Stimulated activated CD4-positive, alpha-beta T cell treated with anti-CD3 and anti-CD28 coated beads, Interleukin-1b, Interleukin-23, amount 100 ng/mL, for 4 hours (primary cell): ENCODE measurements around the gene AP3S2.
"Not testable (repeated sequence)": the region's sequence is repeated elsewhere in the genome, so short reads cannot be mapped to it uniquely, and the experiment has no call there.

Experiments used
- DNase-seq, 2 donors: peaks; one replicate each; pipeline ENCODE4 v3.0.0-alpha.2; 2020; ENCODE audit warnings: low read depth in 2 of 2

Gene AP3S2

DNA sequence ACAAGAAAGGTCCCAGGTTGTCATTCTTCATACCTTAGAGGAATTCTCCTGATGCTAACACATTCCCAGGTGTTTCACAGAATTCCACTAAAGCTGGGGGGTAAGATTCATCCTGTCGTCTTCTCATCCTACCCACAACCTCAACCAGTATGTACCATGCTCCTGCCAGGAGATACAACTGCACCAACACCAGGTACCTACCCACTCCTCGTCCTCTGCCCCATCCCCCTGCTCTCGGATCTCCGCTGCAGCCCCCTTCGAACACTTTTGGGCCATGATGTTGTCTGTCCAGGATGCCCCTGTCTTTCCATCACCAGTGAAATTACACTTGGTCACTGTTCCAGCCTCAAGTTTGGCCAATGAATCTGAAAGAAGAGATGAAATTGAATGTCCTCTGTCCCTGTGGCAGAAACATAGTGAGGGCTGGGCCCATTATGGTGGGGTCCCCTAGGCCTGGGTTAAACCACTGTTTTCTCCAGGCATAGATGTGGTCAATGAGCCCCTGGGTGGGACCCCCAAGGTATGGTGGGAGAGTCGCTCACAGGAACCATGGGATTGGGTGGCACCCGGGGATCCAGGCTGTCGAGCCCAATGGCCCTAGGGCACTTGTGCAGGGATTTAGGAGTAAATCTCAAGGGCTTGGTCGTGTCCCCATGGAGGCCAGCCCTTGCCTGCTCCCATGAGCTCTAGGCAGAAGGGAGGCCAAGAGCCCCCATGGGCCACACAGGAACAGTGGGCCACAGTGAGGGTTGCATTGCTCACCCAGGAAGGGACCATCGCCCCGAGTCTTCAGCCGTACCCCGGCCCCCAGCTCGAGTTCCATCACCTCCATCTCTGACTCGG lies 9.4 kb upstream of the AP3S2 start:
- no peak for DNase-seq

DNA sequence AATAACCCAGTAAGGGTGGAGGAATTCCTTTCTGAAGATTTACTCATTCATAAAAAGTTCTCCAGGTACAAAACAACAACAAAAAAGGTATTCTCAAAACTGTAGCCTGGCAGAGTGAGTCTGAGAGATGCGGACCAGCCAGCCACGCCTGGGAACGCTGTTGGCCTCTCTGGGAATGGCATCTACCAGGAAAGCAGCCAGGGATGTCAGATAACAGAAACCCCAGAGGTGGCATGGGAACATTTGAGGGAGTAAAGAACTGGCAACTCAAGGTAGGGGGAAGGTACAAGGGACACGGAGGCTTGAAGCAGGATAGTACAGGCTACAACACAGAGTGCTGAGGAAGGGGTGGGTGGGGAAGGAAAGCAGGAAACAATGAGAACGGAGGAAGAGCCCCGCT lies 7.1 kb upstream of the AP3S2 start:
- no peak for DNase-seq

DNA sequence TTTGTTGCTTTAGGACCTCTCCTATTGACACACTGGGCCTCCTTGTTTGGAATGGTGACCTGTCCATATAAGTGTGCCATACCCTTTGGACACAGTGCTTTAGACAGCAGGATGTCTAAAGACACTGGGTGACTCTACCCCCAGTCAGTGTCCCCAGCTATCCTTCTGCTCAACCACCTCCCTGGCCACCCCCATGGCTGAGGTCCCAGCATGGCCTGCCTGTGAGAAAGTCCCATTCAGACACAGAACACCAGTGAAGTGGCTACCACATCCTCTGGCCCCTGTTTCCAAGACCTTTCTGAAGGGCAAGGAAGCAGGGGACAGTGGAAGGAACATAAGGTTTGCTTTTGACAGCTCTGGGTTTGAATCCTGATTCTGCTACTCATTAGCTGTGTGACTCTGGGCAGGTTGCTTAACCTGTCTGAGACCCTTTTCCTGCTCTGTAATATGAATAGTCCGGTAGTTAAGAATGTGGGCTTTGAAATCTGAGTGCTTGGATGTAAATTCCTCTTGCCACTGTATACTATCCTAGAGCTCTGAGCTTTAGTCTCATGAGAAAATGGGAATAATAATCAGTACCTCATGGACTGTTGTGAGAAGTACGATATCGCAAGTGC lies 6.3 kb upstream of the AP3S2 start:
- no peak for DNase-seq

DNA sequence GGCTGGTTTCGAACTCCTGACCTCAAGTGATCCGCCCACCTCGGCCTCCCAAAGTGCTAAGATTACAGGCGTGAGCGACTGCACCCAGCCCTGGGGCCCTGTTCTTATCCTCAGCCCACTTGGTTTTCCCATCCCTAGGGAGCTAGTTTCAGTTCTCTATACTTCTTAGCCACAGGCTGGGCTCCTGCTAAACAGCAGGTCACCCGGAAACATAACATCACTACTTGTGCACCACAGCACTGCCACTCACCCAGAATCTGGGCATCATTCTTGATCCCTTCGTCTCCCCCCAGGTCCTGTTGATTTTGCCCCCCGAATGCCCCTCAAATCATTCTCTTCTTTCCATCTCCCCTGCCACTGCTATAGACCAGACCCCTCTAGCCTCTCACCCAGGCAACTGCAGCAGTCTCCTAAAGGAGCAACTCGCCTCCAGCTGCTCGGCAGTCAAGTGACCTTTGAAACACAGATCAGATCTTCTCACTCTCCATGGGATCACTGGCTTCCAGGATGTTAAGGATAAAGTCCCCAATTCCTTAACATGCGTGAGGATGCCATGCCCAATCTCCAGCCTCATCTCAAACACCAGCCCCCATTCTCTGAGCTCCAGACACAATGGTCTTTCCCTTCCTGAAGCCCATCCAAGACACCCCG lies 5.6 kb upstream of the AP3S2 start:
- no peak for DNase-seq

DNA sequence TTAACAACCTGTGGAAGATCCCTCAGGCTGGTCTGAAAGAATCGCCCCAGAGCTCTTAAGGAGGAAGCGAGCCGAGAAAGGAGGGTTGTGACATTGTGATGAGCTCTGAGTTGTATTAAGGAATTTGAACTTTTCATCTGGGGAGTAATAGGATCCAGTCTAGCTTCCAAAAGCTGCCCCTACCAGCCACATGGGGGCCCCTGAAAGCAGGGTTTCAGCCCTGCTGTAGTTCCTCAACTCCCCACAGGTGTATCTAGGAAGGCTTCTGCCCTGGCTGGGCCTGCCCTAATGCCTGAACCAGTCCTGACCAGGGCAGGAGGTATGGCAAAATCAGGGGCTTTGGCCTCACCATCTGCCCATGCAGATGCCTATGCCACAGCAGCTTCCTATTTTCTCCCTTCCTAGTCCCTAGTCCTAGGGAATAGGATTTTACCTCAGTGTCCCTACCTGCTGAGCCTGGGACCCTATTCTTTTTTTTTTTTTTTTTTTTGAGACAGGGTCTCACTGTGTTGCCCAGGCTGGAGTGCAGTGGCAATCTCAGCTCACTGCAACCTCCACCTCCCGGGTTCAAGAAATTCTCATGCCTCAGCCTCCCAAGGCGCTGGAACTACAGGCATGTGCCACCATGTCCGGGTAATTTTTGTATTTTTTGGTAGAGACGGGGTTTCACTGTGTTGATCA lies 5.0 kb upstream of the AP3S2 start:
- peak; percentile 12 to 22 for DNase-seq

DNA sequence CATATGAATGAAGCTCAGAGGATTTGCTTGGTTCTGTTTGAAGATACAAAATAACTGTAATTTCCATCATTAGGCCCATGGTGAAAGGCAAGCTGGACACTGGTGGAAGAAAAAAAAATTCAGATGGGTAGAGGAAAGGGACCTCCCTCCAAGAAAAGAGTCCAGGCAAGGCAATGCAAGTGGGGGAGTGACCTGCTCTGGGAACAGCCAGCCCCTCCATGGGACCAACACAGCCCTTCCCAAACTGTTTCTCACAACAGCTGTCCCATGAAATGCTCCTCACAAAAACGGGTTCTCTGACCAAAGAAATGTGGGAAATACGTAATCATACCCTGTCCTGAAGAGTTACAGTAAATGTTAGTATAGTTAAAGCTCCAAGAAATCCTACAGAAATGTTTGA lies 4.4 kb upstream of the AP3S2 start:
- DNase-seq, result no peak

DNA sequence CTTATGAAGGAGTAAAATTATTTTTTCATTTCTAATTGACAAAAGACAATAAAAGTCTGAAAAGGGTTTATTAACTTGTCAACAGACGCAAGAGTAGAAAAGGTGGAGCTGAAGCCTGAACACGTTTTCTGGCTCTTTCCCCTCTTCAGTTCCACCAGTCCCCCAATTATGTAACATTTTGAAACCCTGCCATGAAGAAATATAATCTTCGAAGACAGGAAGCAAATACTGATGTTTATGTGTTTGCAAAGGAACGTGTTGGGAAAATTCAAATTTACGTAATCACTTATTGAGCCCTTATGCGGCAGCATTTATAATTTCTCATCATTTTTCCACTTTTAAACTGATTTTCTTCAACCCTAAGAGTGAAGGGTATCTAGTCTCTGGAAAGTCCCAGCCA lies 767 bp downstream of the AP3S2 start:
- no peak for DNase-seq

DNA sequence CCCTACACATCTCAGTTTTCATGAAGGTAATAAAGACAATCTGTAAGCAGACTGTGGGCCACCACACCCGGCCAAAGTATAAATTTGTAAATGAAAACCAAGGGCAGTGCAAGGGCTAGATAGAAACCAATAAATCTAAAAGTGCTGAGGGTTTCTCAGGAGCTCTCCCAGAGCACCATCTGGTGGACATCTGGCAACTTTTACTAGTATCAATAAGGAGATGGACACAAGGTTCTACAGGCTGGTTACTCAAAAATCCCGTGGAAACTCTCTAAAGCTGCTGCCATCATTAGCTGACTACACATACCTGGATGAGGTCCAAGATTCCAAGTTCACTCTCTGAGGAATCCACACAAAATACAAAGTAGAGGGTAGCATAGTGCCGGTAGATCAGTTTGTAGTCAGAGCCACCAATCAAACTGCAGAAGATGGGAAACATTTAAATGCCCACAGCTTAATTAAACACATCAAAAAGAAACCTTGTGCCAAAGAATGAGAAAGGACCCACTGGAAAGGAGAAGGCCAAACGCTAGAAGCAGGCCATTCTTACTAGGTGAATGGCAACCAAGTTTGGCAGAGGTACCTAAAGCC lies 5.5 kb downstream of the AP3S2 start:
- no peak for DNase-seq

DNA sequence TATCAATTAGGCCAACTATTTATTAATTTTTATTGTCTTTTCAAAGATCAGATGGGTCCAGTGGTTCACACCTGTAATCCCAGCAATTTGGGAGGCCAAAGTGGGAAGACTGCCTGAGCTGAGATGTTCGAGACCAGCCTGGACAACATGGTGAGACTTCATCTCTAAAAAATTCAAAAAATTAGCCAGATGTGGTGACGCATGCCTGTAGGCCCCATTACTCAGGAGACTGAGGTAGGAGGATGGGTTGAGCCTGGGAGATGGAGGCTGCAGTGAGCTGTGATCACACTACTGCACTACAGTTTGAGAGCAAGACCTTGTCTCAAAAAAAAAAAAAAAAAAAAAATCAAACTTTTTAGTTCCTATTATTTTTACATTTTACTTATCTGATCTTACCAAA lies 8.2 kb downstream of the AP3S2 start:
- no peak for DNase-seq

DNA sequence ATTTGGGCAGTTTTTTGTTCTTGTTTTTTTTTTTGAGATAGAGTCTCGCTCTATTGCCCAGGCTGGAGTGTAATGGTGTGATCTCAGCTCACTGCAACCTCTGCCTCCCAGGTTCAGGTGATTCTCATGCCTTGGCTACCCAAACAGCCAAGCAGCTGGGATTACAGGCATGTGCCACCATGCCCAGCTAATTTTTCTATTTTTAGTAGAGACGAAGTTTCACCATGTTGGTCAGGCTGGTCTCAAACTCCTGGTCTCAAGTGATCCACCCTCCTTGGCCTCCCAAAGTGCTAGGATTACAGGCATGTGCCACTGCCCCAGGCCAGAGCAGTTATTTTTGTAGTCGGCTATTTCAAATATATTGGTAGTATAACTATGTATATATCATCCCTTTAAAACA lies 8.6 kb downstream of the AP3S2 start:
- not testable (repeated sequence) for DNase-seq

DNA sequence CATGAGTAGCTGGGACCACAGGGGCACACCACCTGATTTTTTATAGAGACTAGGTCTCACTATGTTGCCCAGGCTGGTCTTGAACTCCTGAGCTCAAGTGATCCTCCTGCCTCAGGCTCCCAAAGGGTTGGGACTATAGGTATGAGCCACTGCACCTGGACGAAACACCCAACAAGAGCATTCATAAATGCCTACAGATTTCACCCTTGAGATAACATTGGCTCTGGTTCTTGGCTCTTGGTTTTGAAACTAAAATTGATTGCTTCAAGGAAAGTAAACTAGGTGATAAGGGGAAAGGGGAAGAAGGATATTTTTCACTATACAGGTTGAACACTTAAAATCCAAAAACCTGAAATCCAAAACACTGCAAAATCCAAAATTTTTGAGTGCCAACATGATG lies 10.3 kb downstream of the AP3S2 start:
- no peak for DNase-seq

DNA sequence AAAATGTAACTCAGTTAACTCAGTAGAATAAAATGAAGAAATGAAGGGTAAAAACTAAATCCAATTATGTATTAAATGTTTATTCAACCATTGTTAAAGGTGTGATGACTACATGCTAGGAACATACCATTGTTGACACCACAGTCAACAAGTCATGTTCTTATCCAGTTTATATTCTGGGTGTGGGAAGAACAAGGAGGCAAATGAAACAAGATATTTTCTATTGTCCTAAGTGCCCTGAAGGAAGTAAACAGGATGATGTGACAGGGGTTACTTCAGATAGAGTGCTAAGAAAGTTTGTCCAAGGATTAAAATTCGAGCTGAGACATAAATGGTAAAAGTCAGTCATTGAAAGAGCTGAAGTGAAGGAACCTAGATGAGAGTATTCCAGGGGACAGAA lies 13.1 kb downstream of the AP3S2 start:
- no peak for DNase-seq

DNA sequence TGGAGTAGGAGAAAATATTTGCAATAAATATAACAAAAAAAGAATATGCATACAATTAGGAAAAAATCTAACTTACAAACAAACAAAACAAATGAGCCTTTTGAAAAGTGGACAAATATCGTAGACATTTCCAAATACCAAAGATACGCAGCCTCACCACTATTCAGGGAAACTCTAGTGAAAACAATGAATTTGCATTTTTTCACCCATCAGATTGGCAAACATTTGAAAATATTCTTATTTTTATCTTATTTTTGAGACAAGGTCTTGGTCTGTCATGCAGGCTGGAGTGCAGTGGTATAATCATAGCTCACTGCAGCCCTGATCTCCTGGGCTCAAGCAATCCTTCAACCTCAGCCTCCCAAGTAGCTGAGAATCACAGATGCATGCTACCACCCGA lies 15.5 kb downstream of the AP3S2 start:
- DNase-seq, result no peak

DNA sequence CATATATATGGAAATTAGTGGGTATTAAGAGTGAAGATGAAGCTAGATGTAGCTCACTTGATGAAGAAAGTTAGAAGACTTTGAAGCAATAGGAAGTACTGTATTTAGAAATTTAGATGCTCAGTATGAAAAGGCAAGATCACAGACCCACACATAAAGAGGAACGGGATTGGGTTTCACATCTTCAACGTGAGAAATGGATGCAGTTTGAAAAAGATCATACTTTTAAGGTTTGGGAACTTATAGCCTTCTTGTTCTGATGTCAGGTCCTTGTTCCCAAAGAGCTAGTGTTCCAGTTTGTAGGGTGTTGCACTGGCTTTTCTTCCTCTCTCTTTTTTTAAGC lies 16.7 kb downstream of the AP3S2 start:
- DNase-seq, result no peak

DNA sequence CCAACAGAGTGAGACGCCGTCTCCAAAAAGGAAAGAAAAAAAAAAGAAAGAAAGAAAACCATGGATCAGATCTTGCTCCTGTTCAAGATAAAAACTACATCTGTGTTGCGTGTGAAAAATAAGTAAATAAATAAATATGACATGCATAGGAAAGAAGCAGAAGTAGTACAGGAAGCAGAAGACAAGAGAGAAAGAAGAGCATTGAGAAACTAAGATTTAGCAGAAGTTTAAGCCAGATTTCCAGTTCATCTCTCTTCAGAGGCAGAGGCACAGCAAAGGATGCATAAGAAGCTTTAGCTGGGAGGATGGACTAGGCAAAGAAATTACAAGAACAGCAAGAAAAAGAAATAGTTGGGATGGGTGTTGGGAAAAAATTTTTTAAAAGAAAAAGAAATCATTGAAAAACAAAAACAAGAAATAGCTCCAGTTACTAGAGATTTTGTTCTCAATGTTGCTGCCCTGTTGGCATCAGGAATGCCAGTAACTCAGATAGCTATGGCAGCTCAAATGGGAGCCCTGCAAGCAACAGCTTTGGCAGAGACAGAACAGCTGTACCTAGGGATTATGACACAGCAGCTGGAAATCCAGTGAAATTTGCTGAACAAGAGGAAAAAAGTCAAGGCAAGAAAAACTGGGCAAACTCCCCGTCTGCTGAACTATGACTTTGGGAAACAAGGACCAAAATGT lies 17.3 kb downstream of the AP3S2 start:
- no peak for DNase-seq

DNA sequence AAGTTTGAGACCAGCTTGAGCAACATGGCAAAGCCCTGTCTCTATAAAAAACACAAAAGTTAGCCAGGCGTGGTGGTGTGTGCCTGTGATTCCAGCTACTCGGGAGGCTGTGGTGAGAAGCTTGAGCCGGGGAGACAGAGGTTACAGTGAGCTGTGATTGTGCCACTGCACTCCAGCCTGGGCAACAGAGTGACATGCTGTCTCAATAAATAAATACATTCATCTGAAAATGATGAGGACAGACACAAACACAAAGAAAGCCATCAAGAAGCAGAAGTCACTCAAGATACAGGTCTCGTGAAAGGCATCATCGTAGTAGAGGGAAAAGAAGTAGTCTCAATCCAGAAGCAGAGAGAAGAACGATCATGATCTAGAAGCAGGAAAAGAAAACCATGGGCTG lies 18.1 kb downstream of the AP3S2 start:
- DNase-seq, result no peak

DNA sequence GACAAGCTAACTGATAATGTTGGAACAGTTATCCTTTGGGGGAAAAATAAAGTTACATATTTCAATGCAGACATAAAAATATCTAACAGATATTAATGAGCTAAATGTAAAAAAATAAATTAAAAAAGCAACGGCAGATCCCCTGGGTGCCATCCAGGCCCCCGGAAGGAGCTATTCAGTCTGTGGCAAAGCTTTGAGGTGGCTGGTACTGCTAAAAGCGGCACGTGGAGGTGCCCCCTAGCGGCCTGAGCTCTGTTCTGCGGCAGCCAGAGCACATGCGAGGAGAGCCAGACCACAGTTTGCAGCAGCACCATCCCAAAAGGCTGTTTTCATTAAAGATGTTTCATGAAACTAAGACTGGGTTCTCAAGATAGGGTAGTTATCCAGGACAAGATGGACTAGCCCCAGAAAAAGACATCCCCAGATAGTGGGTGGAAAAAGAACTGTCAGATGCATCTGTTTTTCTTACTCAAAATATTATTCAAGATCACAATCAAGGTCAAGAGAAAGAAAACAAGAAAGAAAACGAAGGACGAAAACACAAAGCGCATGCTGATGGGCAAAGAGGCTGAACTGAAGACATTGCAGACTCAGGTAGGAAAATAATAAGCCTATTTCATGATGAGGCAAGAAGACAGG lies 18.7 kb downstream of the AP3S2 start:
- DNase-seq, result peak; percentile 68 to 75

DNA sequence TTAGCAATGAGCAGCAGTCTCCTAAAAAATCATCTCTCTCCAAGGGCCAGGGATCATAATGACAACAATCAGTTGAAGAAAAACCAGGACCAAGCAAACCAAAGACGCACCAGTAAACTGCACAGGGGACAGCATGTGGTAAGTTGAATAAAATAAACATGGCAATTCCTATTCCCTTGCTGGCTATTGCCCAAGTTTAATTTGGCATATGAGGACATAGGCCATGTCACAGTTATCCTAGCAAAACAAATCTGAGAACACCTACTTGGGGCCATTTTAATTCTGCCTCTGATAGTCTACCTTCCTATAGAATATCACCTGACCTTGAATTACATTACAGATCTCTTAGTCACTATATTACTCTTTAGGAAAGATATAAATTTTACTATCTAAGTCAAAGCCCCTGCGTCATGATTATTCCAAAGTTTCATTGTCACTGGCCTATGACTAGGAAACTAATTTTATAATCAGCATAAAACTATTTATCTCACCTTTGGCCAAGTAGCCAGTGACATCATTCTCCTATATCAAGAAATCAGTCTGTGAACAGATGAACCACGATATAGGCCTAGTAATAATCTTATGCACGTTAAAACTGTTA lies 23.0 kb downstream of the AP3S2 start:
- DNase-seq, result no peak

DNA sequence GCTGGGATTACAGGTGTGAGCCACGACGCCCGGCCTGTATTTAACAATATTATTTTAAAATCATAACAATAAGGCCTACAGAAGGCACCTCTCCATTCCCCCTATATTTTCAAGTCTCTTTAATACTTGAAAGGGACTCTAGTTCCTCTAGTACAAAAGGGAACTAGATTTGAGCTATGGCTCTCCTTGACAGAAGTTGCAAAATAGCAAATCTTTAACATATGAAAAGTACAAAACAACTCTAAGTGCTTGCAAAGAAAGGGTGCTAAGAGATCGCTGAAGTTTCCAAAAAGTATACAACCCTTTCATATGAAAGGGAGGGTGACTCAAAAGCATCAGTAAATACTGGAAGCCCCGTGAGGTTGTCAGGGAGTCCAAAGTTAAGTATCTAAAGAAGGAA lies 23.8 kb downstream of the AP3S2 start:
- DNase-seq, result no peak

DNA sequence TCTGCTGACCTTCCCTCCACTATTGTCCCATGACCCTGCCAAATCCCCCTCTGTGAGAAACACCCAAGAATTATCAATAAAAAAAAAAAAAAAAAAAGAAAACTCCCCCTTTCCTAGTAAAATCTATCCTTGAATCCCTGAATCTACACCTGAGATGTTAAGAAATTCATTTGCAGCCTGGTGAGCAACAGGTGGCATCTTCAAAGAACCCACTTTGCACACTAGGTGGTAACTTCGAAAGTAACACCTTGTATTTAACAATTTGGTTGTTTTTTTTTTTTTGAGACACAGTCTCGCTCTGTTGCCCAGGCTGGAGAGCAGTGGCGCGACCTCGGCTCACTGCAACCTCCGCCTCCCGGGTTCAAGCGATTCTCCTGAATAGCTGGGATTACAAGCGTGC lies 24.3 kb downstream of the AP3S2 start:
- DNase-seq, result not testable (repeated sequence)
